Effector CD4-positive, alpha-beta T cell (primary cell): ENCODE results near the gene APCDD1L.
"Not testable (repeated sequence)": the region's sequence is repeated elsewhere in the genome, so short reads cannot be mapped to it uniquely, and the experiment has no call there.

Experiments used
- DNase-seq: peaks from one replicate; pipeline ENCODE4 v3.0.0-alpha.2; 2020

APCDD1L gene

GRCh38 chr20:58513580-58514285, 1.5 kb downstream of the APCDD1L start:
- no peak for DNase-seq

DNA sequence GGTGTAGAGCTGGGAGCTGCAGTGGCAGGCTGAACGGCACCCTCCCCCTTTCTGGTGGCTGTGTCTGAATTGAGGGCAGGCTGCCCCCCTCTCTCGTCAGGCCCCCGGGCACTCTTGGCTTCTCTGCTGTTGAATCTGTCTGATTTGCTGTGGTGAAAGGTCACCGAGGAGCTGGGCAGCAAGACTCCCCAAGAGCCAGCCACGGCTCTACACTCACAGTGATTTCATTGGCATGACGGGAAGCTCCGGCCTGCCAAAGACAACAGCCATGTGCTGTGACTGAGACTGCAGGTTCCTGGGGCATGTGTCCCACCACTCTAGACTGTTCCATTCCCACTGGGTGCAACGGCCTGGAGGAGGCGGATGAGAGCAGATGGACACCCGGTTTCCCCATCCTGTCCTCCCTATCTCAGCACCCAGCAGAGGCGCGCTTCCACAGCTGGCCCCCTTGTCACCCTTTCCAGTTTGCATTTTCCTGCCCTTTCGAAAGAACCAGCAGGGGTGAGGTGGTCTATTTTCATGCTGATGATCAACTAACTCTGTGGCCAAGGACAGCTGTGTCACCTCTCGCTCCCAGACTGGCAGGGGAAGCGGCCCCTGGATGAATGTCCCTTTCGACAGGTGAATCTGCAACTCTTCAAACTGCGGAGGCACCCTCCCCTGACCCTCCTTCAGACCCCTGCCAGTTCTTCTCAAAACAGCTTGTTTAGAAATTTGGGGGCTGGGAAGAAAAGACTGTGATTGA, 2.2 kb downstream of the APCDD1L start:
- no peak for DNase-seq

GRCh38 chr20:58511861-58512260, 3.3 kb downstream of the APCDD1L start:
- no peak for DNase-seq

DNA sequence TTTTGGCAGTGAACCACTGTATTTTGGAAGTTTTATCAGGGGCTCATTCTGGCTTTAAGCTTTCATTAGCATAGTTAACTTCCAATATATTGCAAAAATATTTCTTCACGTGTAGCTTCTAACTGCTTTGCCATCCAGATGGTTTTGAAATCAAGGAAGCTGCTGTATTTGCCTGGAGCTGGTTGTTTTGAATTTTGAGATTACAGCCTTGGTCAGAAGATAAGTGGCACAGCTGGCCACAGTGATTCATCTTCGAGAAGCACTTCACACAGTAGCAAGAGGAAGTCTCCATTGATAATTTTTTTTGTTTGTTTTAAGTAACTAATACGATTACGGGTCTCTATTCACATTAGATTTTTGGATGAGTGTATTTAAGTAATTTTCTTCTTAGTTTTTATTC, 3.8 kb downstream of the APCDD1L start:
- no peak for DNase-seq

GRCh38 chr20:58510921-58511320, 4.3 kb downstream of the APCDD1L start:
- no peak for DNase-seq

DNA sequence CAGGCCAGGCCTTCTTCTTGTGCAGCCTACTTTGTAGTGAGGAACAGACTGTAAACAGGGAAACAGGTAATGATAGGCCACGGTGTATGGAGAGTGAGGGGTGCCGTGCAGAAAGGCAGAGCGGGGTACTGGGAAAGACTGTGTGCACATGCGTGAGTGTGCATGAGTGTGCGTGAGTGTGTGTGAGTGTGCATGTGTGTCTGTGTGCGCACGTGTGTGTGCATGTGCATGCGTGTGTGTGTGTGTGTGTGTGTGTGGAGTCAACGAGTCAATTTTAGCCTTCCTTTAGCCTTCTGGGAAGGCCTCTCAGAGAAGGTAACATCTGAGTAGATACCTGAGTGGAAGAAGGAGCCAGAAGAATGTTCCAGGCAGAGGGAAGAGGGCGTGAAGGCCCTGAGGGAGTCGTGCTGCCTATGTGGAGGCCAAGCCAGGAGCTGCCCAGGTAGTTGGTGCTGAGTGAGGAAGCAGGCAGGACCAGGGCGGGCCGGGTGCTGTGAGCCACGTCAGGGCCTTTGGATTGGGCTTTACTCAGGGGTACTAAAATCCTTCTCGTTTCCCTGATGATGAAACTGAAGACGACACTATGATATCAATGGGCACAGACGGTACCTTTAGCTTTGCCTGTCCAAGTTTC, 6.3 kb downstream of the APCDD1L start:
- DNase-seq: no peak

GRCh38 chr20:58506999-58507398, 8.2 kb downstream of the APCDD1L start:
- not testable (repeated sequence) for DNase-seq

GRCh38 chr20:58504566-58504965, 10.6 kb downstream of the APCDD1L start:
- no peak for DNase-seq

DNA sequence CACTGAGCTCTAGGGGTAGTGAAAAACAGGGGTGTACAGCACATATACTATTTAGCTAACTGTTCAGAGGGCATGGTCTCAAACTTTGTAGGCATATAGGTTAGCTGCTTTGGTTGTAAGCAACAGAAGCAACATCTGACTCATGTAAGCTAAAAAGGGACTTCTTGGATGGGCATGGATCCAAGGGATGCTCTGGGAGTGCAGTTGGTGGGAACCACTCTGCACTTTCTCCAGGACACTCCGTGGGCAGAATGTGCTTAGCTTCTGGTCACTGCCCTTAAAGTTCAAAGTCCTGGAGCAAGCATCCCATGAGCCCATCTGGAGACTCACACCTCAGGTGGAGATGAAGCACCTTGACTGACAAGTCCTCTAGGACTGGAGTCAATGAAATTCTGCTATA, 11.5 kb downstream of the APCDD1L start:
- DNase-seq: no peak

- DNase-seq: no peak
Observed at GRCh38 chr20:58500256-58500655, 14.9 kb downstream of the APCDD1L start.

DNA sequence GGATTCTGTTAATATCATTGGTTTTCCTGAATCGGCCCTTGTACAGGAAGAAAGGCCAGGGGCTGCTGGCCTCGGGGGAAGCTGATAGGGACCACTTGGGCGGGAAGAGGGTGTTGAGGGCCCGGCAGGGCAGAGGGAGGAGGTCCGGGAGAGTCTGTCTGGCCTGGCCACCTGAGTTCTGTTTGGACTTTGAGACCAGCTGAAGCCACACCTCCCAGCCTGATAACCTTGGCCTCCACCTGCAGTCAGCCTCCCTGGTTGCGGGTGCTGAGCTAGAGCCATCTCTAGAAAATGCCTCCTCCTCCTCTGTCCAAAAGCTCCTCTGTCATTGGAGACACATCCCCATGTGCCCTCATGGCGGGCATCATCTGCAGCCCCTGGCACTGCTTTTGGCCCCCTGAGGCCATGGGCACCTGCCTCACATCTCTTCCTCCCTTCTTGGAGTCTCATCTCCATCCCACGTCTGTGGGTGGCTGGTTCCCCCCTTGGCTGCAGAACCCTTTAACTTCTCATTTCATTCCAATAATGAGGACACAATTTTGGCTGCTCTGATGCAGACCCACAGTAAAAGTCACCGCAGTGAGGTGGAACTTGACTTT, 16.6 kb downstream of the APCDD1L start:
- DNase-seq: no peak

GRCh38 chr20:58497724-58498469, 17.3 kb downstream of the APCDD1L start:
- no peak for DNase-seq

GRCh38 chr20:58497076-58497641, 18.0 kb downstream of the APCDD1L start:
- DNase-seq: no peak

GRCh38 chr20:58496429-58496769, 18.8 kb downstream of the APCDD1L start:
- no peak for DNase-seq

DNA sequence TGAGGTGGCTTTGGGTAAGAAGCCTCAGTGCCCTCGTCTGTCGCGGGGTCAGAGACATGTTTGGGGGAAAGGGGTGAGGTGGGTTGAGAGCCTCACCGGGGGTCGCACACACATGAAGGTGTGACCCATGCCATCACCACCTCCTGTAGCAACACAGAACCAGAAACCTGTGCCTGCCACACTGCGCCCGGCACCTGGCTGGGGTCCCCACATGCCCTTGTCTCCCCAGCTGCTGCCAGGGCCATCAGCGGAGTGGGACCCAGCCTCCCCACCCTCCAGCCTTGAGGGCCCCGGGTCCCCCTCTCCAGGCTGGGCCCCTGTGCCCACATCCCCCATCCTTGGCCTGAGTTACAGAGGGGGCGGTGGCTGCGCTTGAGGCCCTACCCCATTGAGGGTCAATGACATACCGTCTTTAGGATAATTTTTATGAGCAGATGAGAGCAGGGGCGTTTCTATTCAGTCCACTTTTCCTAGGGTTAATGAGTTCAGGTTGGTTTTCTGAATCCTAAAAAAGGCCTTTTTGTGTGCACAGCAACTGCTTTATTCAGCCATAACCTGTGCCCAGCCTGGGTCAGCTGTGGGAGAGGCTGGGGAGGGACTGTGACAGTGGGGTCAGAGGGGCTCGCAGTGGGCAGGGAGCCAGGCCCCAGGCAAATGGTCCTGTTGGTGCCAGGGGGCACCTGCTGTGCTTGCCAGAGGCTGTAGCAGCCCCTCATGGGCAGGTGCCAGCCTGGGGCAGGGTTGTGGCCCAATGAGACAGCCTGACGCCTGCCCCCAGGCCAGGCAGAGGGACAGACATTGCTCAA, 19.4 kb downstream of the APCDD1L start:
- no peak for DNase-seq

DNA sequence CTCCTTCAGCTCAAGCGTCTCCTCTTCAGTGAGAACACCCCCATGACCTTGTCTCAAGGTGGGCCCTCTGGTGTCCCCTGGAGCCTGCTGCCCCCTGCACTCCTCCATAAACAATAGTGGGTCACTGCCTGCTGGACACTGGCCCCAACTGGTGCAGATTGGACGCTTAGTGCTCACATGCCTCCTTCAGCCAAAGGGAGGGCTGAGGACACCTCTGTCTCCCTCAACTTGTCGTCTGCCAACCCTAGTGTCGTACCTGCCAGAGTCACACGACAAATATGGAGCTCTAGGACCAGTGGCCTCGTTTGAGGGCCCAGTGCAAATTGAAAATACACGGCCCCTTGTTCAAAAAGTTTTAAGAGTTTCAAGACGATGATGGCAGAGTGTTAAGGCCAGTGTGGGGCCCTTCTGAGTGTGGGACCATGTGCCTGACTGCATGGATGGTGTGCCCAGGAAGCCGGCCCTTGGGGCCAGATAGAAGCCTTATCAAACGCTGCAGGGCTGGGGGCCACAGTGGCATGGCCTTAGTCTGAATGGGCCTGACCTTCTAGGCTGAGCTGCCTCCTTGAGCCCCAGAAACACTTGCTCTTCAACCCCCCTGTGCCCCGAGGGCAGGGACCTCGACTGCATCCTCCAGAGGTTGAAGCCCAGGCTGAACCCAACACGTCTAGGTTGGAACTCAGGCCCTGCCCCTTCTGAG, 20.1 kb downstream of the APCDD1L start:
- DNase-seq: no peak

- no peak for DNase-seq
Observed at GRCh38 chr20:58492795-58493524, 22.2 kb downstream of the APCDD1L start.

GRCh38 chr20:58492074-58492718, 23.0 kb downstream of the APCDD1L start:
- DNase-seq: no peak

DNA sequence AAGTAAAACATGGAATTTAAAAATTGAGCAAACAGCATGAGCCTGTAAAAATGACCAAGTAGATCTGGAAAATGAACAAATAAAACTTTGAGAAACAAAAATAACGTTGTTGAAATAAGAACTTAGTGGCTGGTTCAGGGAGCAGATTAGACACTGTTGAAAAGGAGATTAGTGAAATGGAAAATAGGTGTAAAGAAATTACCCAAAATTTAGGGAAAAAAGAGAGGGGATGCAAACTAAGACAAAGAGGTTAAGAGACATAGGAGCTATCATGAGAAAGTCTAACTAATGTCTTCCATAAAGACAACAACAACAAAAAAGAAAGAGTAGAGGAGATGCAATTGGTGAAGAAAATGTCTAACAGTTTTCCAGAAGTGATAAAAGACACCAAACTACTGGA, 29.0 kb downstream of the APCDD1L start:
- no peak for DNase-seq

- DNase-seq: no peak
Observed at GRCh38 chr20:58485393-58485792, 29.8 kb downstream of the APCDD1L start.
